Gastroesophageal sphincter (tissue), 3 donors: ENCODE results near the gene ADAMTS17.
"Not testable (repeated sequence)": the region's sequence is repeated elsewhere in the genome, so short reads cannot be mapped to it uniquely, and the experiment has no call there.

Experiments used
- EP300 ChIP-seq: sonication (generic); formaldehyde crosslinking; IDR thresholded peaks from one replicate; pipeline ENCODE4 v1.6.1; 2017; ENCODE audit warnings: antibody characterized with exemption, mild to moderate bottlenecking
- POLR2A ChIP-seq, 2 donors: fragments of 450-650 bp; IDR thresholded peaks; one replicate each; pipeline ENCODE4 v1.6.1; 2017; ENCODE audit warnings: antibody characterized with exemption in 2 of 2, mild to moderate bottlenecking in 2 of 2, moderate library complexity in 1 of 2
- POLR2AphosphoS5 ChIP-seq: sonication (generic); formaldehyde crosslinking; IDR thresholded peaks from one replicate; pipeline ENCODE4 v1.6.1; 2017; ENCODE audit warnings: antibody characterized with exemption
- TF ChIP-seq, protein P1 (sequence below), 4 experiments: fragments of 200-600 bp in 2 of 4; fragments of 450-650 bp in 2 of 4; sonication (generic) in 1 of 4; IDR thresholded peaks; one replicate each; pipeline ENCODE4 v1.5.1; 2017 to 2019; ENCODE audit warnings: antibody characterized with exemption in 4 of 4, mild to moderate bottlenecking in 2 of 4, moderate library complexity in 2 of 4

DNA sequence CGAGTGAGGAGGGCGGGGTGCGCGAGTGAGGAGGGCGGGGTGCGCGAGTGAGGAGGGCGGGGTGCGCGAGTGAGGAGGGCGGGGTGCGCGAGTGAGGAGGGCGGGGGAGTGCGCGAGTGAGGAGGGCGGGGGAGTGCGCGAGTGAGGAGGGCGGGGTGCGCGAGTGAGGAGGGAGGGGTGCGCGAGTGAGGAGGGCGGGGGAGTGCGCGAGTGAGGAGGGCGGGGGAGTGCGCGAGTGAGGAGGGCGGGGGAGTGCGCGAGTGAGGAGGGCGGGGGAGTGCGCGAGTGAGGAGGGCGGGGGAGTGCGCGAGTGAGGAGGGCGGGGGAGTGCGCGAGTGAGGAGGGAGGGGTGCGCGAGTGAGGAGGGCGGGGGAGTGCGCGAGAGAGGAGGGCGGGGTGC, 415.2 kb downstream of the ADAMTS17 start:
- not testable (repeated sequence) for TF ChIP-seq POLR2A (IDR thresholded peaks at IDR 0.05); POLR2AphosphoS5; EP300
- TF ChIP-seq, protein P1, sequence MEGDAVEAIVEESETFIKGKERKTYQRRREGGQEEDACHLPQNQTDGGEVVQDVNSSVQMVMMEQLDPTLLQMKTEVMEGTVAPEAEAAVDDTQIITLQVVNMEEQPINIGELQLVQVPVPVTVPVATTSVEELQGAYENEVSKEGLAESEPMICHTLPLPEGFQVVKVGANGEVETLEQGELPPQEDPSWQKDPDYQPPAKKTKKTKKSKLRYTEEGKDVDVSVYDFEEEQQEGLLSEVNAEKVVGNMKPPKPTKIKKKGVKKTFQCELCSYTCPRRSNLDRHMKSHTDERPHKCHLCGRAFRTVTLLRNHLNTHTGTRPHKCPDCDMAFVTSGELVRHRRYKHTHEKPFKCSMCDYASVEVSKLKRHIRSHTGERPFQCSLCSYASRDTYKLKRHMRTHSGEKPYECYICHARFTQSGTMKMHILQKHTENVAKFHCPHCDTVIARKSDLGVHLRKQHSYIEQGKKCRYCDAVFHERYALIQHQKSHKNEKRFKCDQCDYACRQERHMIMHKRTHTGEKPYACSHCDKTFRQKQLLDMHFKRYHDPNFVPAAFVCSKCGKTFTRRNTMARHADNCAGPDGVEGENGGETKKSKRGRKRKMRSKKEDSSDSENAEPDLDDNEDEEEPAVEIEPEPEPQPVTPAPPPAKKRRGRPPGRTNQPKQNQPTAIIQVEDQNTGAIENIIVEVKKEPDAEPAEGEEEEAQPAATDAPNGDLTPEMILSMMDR (IDR thresholded peaks at IDR 0.05), result not testable (repeated sequence)
